HCEC 1CT (cell line): ENCODE results near the gene CCSER2.
"Not testable (repeated sequence)": the region's sequence is repeated elsewhere in the genome, so short reads cannot be mapped to it uniquely, and the experiment has no call there.

Source experiments
- DNase-seq: peaks from one replicate; pipeline ENCODE4 v3.0.0-alpha.2; 2017

The CCSER2 gene

DNA sequence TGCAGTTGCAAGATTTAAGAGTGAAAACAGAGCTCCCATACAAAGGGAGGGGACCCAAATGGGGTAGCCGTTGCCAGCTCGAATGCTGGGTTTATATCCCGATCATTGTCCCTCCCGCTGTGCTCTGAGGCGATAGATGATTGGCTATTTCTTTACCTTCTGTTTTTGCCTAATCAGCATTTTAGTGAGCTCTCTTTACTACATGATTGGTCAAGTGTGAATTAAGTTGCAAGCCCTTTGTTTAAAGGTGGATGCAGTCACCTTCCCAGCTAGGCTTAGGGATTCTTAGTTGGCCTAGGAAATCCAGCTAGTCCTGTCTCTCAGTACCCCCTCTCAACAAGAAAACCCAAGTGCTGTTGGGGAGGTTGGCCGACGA, 197.4 kb downstream of the CCSER2 start:
- DNase-seq: not testable (repeated sequence)

GRCh38 chr10:84527386-84527785, 199.0 kb downstream of the CCSER2 start:
- not testable (repeated sequence) for DNase-seq

DNA sequence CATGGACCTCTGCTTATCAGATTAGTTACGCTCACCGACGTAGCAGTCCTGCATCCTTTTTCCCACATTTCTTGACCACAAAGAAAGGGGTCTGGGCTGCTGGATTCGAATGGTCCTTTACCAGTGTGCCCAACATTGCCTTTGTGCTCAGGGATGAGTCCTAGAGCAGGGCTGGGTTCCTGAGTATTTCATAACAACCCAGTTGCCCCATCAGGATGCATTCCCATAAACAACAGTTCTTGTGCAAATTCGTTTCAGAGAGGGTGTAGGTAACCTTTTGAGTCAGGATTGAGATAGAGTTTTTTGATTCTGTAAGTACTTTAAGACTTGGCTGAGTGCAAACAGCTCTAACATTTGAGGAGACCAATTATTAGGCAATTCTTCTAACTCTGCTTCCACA, 200.1 kb downstream of the CCSER2 start:
- DNase-seq: not testable (repeated sequence)

GRCh38 chr10:84530724-84531325, 202.4 kb downstream of the CCSER2 start:
- no peak for DNase-seq

DNA sequence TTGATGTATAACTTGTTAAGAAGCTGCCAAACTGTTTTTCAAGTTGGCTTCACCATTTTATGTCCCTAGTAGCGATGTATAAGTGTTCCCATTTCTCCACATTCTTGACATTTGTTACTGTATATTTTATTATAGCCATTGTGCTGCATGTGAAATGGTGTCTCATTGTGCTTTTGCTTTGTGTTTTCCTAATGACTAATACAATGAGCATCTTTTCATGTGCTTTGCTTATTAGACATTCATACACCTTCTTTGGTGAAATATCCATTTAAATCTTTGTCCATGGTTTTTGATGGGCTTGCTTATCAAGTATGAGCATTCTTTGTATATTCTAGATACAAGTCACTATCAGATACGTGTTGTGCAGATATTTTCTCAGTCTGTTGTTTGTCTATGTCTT, 203.0 kb downstream of the CCSER2 start:
- DNase-seq: no peak

GRCh38 chr10:84534168-84534567, 205.8 kb downstream of the CCSER2 start:
- DNase-seq: no peak

- peak; percentile 53 for DNase-seq
These were observed 209.1 kb downstream of the CCSER2 start for GRCh38 chr10:84537447-84537931.

- DNase-seq: no peak
These were observed 209.6 kb downstream of the CCSER2 start for GRCh38 chr10:84538036-84538435.

DNA sequence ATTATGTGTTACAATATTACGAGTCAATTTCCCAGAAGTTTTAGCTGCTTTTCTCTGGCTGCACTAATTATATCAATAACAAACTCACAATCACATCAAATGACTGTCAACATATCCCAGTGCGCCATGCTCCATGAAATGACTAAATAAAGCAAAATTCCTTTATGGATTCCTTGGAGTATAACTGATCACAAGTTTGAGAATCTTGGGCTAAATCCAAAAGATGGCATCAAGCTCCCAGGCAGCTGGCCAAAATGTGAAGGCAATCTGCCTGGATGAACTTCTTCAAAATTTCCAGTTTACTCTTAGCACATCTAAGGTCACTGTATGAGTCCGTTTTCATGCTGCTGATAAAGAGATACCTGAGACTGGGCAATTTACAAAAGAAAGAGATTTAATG, 210.8 kb downstream of the CCSER2 start:
- peak; percentile 40 for DNase-seq

DNA sequence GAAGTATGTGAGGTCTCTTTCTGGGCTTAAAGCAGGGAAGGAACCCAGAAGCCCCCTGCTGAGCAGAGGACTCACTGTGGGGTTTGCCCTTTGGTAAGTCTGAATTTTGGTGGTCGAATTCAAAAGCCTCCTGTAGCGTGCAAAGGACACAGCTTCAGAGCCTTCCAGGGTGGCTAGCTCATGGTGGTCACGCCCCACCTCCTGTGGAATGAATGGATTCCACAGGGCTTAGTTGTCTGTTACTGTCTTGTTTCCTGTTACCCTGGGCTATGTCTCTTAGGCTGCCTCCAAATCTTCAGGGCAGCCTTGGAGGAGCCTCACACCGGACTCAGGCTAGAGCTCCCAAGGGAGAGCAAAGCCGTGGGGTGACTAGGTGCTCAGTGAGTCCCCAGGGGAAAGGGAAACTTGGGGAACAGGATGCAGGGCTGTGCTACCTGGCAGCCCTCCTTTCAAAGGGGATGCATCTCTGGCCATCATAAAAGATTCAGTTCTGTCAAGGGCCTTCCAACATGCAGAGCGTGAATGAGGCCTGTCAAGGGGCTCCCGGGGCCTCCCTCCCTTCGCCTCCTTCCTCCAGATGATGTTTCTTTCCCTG, 211.7 kb downstream of the CCSER2 start:
- DNase-seq: peak; percentile 89

DNA sequence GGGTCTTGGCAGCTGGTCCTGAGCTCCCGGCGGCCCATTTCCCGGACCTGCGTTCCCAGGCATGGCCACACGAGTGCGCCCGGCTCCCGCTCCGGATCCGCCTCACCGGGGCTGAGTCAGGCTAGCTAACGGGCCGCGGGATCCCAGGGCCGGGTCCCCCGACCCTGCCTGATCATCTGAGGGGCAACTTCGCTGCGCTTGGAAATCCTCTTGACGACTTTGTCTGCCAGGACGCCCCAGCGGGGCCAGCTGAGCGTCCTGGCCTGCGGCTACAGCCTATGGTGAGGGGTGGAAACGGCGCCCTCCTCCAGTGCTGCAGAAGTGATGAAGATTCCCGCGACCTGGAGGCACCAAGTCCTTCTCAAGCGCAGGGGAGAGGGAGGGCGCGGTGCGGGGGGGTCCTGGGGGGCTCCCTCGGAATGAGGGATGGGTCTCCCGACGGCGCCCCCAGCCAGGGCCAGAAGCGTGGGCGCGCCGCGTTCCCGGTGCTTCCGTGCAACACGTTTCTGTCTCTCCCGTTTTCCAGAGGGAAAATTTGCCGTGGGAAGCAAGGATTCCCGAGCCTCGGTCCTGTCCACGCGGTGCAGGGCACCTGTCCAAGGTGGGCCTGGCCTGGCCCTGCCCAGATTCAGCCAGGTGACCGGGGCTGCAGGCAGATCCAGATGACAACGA, 212.4 kb downstream of the CCSER2 start:
- peak; percentile 41 for DNase-seq

- no peak for DNase-seq
These were observed 212.9 kb downstream of the CCSER2 start for GRCh38 chr10:84541289-84541637.

- no peak for DNase-seq
These were observed 214.4 kb downstream of the CCSER2 start for GRCh38 chr10:84542522-84543490.

- peak; percentile 32 for DNase-seq
These were observed 215.6 kb downstream of the CCSER2 start for GRCh38 chr10:84543948-84544347.

DNA sequence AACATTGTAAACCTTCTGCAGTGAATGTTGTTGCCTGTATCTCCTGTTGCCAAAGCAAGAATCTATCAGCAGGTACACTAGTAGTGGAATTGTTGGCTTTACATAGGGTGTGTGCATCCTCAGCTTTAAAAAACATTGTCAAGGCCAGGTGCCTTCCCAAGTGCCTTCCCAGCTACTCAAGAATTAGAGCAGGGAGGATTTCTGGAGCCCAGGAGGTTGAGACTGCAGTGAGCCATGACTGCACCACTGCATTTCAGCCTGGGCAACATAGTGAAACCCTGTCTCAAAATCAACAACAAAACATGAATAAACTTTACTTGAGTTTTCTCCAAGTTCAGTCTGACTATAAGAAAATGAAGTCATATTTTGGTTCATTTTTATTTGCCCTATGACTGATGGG, 217.3 kb downstream of the CCSER2 start:
- no peak for DNase-seq

GRCh38 chr10:84546609-84547008, 218.2 kb downstream of the CCSER2 start:
- DNase-seq: no peak

- DNase-seq: no peak
These were observed 219.2 kb downstream of the CCSER2 start for GRCh38 chr10:84547616-84548015.

GRCh38 chr10:84548869-84549268, 220.5 kb downstream of the CCSER2 start:
- peak; percentile 34 for DNase-seq

DNA sequence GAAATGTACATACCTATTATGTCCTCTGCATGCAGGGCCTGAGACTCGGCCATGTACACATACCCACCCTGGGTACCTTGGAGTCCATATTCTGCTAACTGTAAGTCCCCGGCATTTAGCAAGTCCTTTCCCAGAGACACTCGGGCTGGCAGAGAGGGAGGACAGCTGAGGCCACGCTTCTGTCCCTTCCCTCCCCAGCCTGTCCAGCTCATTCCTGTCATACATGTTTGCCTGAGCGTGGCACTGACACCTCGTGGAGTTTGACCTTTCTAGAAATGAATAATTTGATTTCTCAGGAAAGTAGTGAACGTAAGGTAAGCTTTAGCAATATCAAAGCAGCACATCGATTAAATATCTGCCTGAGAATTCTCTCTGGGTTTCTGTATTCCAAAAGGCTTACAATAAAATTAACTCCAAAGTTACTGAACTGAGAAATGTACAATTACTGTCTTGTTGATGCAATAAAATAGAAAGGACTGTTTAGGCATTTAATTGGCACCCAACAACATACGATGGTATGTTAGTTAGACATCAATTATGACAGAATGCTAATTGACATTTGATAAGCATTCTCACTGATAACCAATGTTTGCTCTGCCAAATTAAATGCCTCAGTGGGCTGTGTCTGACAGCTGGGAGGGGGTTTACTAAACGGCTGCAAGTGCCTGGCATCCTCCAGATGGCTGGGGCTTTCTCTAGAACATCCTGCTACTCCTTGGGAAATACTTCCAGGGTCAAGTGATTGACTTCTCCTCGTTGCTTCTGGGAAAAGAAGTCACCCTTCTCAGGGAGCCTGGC, 221.2 kb downstream of the CCSER2 start:
- DNase-seq: no peak

DNA sequence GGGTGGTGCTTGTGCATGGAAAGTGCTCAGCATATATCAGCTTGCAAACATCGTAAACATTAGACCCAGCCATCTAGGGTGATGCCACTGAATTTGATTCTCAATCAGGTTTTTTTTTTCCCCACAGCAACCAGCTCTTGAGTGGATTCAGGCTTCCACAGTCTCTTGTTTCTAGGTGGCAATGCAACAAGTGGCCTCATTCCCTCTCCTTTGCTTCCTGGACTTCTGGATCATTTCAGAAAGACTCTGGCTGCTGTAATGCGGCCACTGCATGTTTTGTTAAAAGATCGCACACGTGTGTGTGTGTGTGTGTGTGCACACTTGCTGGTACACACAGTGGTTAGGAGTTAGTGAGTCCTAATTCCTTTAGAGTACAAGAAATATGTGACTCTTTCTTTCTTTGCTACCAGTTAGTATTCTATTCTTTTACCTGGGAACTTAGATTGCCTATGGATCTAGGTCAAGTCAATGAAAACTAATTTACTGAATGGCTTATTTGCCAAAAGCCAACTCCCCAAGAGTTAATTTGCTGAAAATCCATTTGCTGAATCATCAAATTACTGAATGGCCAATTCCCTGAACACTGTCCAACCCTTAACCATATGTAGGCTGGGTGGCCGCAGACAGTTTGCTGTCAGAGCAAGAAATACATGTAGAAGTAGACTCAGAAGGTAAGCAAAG, 222.5 kb downstream of the CCSER2 start:
- no peak for DNase-seq

GRCh38 chr10:84551437-84552120, 223.2 kb downstream of the CCSER2 start:
- DNase-seq: no peak
